Activated CD8-positive, alpha-beta T cell treated with anti-CD3 and anti-CD28 coated beads for 36 hours (primary cell): ENCODE data around the gene RSPH6A. TPM values are rescaled to one million over a fixed set of nuclear protein-coding genes. Genes with fewer than 3 reads are reported as not detected.
"Not testable (repeated sequence)": the region's sequence is repeated elsewhere in the genome, so short reads cannot be mapped to it uniquely, and the experiment has no call there.

ENCODE experiments used
- ATAC-seq: fragments of 200-7000 bp; cut with Tn5 transposase; one replicate; pipeline ENCODE4 v1.10.0; 2021; ENCODE audit warnings: mild to moderate bottlenecking, moderate library complexity
- CTCF ChIA-PET: fragments of 350-600 bp; sonication (Branson Sonifier 250); formaldehyde crosslinking; loops from one replicate; lab custom pipeline; 2021; ENCODE audit warnings: antibody characterized with exemption; lab: Charles Lee
- POLR2A ChIA-PET: fragments of 350-600 bp; sonication (Branson Sonifier 250); formaldehyde crosslinking; loops from one replicate; lab custom pipeline; 2021; ENCODE audit warnings: antibody characterized with exemption; lab: Charles Lee
- DNase-seq: peaks from one replicate; pipeline ENCODE4 v3.0.0-alpha.2; 2020
- H3K27ac Mint-ChIP-seq: one replicate; pipeline ENCODE4 v1.8.0; 2021; ENCODE audit warnings: mild to moderate bottlenecking, mixed read lengths
- H3K27me3 Mint-ChIP-seq: one replicate; pipeline ENCODE4 v1.8.0; 2021; ENCODE audit warnings: mixed read lengths
- H3K36me3 Mint-ChIP-seq: one replicate; pipeline ENCODE4 v1.8.0; 2021; ENCODE audit warnings: low read depth, mixed read lengths
- H3K4me1 Mint-ChIP-seq: one replicate; pipeline ENCODE4 v1.8.0; 2021; ENCODE audit warnings: low read depth, mixed read lengths
- H3K4me3 Mint-ChIP-seq: one replicate; pipeline ENCODE4 v1.8.0; 2021; ENCODE audit warnings: mild to moderate bottlenecking, moderate library complexity, mixed read lengths
- H3K9me3 Mint-ChIP-seq: one replicate; pipeline ENCODE4 v1.8.0; 2021; ENCODE audit warnings: mixed read lengths
- intact Hi-C: fragments of 100-400 bp; cut with micrococcal nuclease; formaldehyde crosslinking; loops from one replicate; pipeline ENCODE4 v1.10.0; 2022
- total RNA-seq, 2 experiments: library from RNA; stranded (reverse); gene quantifications; one replicate each; pipeline ENCODE4 v1.2.3, GENCODE V29; 2021
- TF ChIP-seq, protein P1 (sequence below): fragments of 200-600 bp; IDR thresholded peaks from one replicate; pipeline ENCODE4 v1.8.0; 2022; ENCODE audit warnings: antibody characterized with exemption, mild to moderate bottlenecking

Gene RSPH6A
- total RNA-seq, 2 experiments from 2014 or later, result 0.41 to 0.63 TPM

GRCh38 chr19:45800070-45800553 is 15.0 kb downstream of the RSPH6A start:
- H3K4me1 Mint-ChIP-seq, result peaks cover 6% of the 10 kb centered on the region
- CTCF ChIA-PET, result interaction anchor here (1.1 to 5.1 kb wide), 16 partner anchors 9 to 120 kb away, joined by 3 to 124 read pairs (median 6); partner anchors contain the start of genes DMPK, FOXA3 and SIX5
- POLR2A ChIA-PET, result interaction anchor here (0.6 to 4.7 kb wide), 6 partner anchors 13 to 72 kb away, joined by 3 to 27 read pairs (median 4); partner anchors contain the start of gene SIX5
- TF ChIP-seq, protein P1, sequence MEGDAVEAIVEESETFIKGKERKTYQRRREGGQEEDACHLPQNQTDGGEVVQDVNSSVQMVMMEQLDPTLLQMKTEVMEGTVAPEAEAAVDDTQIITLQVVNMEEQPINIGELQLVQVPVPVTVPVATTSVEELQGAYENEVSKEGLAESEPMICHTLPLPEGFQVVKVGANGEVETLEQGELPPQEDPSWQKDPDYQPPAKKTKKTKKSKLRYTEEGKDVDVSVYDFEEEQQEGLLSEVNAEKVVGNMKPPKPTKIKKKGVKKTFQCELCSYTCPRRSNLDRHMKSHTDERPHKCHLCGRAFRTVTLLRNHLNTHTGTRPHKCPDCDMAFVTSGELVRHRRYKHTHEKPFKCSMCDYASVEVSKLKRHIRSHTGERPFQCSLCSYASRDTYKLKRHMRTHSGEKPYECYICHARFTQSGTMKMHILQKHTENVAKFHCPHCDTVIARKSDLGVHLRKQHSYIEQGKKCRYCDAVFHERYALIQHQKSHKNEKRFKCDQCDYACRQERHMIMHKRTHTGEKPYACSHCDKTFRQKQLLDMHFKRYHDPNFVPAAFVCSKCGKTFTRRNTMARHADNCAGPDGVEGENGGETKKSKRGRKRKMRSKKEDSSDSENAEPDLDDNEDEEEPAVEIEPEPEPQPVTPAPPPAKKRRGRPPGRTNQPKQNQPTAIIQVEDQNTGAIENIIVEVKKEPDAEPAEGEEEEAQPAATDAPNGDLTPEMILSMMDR, result no peak
- H3K9me3 Mint-ChIP-seq, result no peaks in the 10 kb centered on the region
- intact Hi-C loops, result no loop called here
- DNase-seq, result no peak
- H3K4me3 Mint-ChIP-seq, result no peak overlapping the region
- H3K27ac Mint-ChIP-seq, result no peak overlapping the region
- H3K27me3 Mint-ChIP-seq, result peaks cover 23% of the 10 kb centered on the region
- no peaks in the 10 kb centered on the region for H3K36me3 Mint-ChIP-seq
- ATAC-seq, result no peak

- POLR2A ChIA-PET, result interaction anchor here (0.6 to 4.7 kb wide), 7 partner anchors 15 to 722 kb away, joined by 3 to 27 read pairs (median 3); partner anchors contain the start of gene SIX5
- H3K27me3 Mint-ChIP-seq, result peaks cover 29% of the 10 kb centered on the region
- H3K4me3 Mint-ChIP-seq, H3K4me1 Mint-ChIP-seq, DNase-seq, H3K27ac Mint-ChIP-seq, ATAC-seq, H3K36me3 Mint-ChIP-seq, H3K9me3 Mint-ChIP-seq: not testable (repeated sequence)
- CTCF ChIA-PET, result interaction anchor here (0.6 to 5.1 kb wide), 30 partner anchors 8 to 229 kb away, joined by 3 to 124 read pairs (median 4); partner anchors contain the start of genes DMPK, FOXA3, QPCTL and RSPH6A
- intact Hi-C loops, result loop anchor here (2.0 kb wide), 1 partner anchor 29 kb away; no protein-coding TSS in a partner anchor
Measured at GRCh38 chr19:45799541-45799940, 15.6 kb downstream of the RSPH6A start.

- H3K36me3 Mint-ChIP-seq, result no peaks in the 10 kb centered on the region
- ChIA-PET POLR2A (interaction anchor here (0.7 to 4.7 kb wide), 7 partner anchors 15 to 1123 kb away, joined by 3 to 27 read pairs (median 3); partner anchors contain the start of gene SIX5), CTCF (interaction anchor here (0.6 to 5.1 kb wide), 31 partner anchors 8 to 1335 kb away, joined by 3 to 124 read pairs (median 4); partner anchors contain the start of genes DMPK, FOXA3, QPCTL and RSPH6A)
- peaks cover 6% of the 10 kb centered on the region for H3K4me1 Mint-ChIP-seq
- ATAC-seq (peak; percentile 91), DNase-seq (peak; percentile 69)
- intact Hi-C loops, result loop anchor here (2.0 kb wide), 1 partner anchor 28 kb away; no protein-coding TSS in a partner anchor
- H3K27me3 Mint-ChIP-seq, result peaks cover 30% of the 10 kb centered on the region
- no peak overlapping the region for H3K27ac Mint-ChIP-seq
- H3K4me3 Mint-ChIP-seq, result no peak overlapping the region
- TF ChIP-seq, protein P1, result peak; percentile 89
- no peaks in the 10 kb centered on the region for H3K9me3 Mint-ChIP-seq
Measured at GRCh38 chr19:45798995-45799517, 16.1 kb downstream of the RSPH6A start.

GRCh38 chr19:45794627-45795026 is 20.5 kb downstream of the RSPH6A start:
- intact Hi-C loops, result no loop called here
- no peak for DNase-seq
- H3K9me3 Mint-ChIP-seq, result no peaks in the 10 kb centered on the region
- ChIA-PET POLR2A (no interaction called here), CTCF (interaction anchor here (0.6 to 3.4 kb wide), 4 partner anchors 10 to 25 kb away, joined by 3 to 18 read pairs (median 6); partner anchors contain the start of gene SIX5)
- H3K4me3 Mint-ChIP-seq, result no peak overlapping the region
- peaks cover 8% of the 10 kb centered on the region for H3K36me3 Mint-ChIP-seq
- H3K27ac Mint-ChIP-seq, result no peak overlapping the region
- no peak for ATAC-seq
- peaks cover 33% of the 10 kb centered on the region for H3K27me3 Mint-ChIP-seq
- H3K4me1 Mint-ChIP-seq, result peaks cover 34% of the 10 kb centered on the region
- TF ChIP-seq, protein P1, result no peak

GRCh38 chr19:45793876-45794275 is 21.2 kb downstream of the RSPH6A start:
- Mint-ChIP-seq H3K4me3 (no peak overlapping the region), H3K36me3 (peaks cover 15% of the 10 kb centered on the region), H3K4me1 (peaks cover 30% of the 10 kb centered on the region), H3K27ac (no peak overlapping the region), H3K27me3 (peaks cover 32% of the 10 kb centered on the region), H3K9me3 (no peaks in the 10 kb centered on the region)
- ChIA-PET CTCF (interaction anchor here (1.4 to 3.4 kb wide), 3 partner anchors 23 to 24 kb away, joined by 3 to 18 read pairs (median 9); partner anchors contain the start of gene SIX5), POLR2A (interaction anchor here (1.1 to 3.6 kb wide), 3 partner anchors 20 to 25 kb away, joined by 3 to 19 read pairs (median 13); partner anchors contain the start of gene SIX5)
- intact Hi-C loops, result no loop called here
- DNase-seq, result no peak
- TF ChIP-seq, protein P1, result no peak
- ATAC-seq, result no peak
